Stimulated activated naive B cell treated with anti-CD40 and anti-IgM and Interleukin-4, amounts not matched to agents 10 μg/mL and 1 μg/mL and 100 μg/mL, for 72 hours (primary cell): ENCODE data around the gene KLRF2.
"Not testable (repeated sequence)": the region's sequence is repeated elsewhere in the genome, so short reads cannot be mapped to it uniquely, and the experiment has no call there.

ENCODE experiments used
- ATAC-seq, 2 donors: fragments of 150-1000 bp; cut with Tn5 transposase; replicated peaks; 2 replicates each; pipeline ENCODE4 v1.10.0; 2021; ENCODE audit warnings: moderate library complexity in 1 of 2
- DNase-seq: peaks from one replicate; pipeline ENCODE4 v3.0.0; 2021
- H3K27ac Mint-ChIP-seq: one replicate; pipeline ENCODE4 v1.8.0; 2022; ENCODE audit warnings: mild to moderate bottlenecking, mixed read lengths
- H3K27me3 Mint-ChIP-seq, 2 donors: one replicate each; pipeline ENCODE4 v1.8.0; 2022; ENCODE audit warnings: mixed read lengths in 2 of 2
- H3K36me3 Mint-ChIP-seq, 2 donors: one replicate each; pipeline ENCODE4 v1.8.0; 2022; ENCODE audit warnings: mixed read lengths in 2 of 2, mild to moderate bottlenecking in 1 of 2
- H3K4me1 Mint-ChIP-seq, 2 donors: one replicate each; pipeline ENCODE4 v1.8.0; 2022; ENCODE audit warnings: mixed read lengths in 2 of 2, mild to moderate bottlenecking in 1 of 2
- H3K4me3 Mint-ChIP-seq, 2 donors: one replicate each; pipeline ENCODE4 v1.8.0; 2022; ENCODE audit warnings: mild to moderate bottlenecking in 2 of 2, mixed read lengths in 2 of 2, moderate library complexity in 1 of 2
- H3K9me3 Mint-ChIP-seq, 2 donors: one replicate each; pipeline ENCODE4 v1.8.0; 2022; ENCODE audit warnings: mixed read lengths in 2 of 2, mild to moderate bottlenecking in 1 of 2

Gene KLRF2

GRCh38 chr12:9869307-9870161, 11.8 kb upstream of the KLRF2 start, which contains the start of gene CLEC2B:
Gene CLEC2B (minus strand): TSS chr12:9869354.
- Mint-ChIP-seq H3K4me1 (peaks cover 20 to 51% of the 10 kb centered on the region in 2 donors), H3K36me3 (peaks cover 0 to 4% of the 10 kb centered on the region in 2 donors), H3K9me3 (no peaks in the 10 kb centered on the region), H3K27me3 (no peaks in the 10 kb centered on the region), H3K27ac (peak within 1 kb of the TSS; percentile 99), H3K4me3 (peak within 1 kb of the TSS; percentile 94)
- DNase-seq = no peak
- ATAC-seq = peak; percentile 61 to 67

GRCh38 chr12:9870286-9870866, 10.9 kb upstream of the KLRF2 start:
- H3K36me3 Mint-ChIP-seq = peaks cover 0 to 4% of the 10 kb centered on the region in 2 donors
- no peaks in the 10 kb centered on the region for H3K27me3 Mint-ChIP-seq
- peak overlapping the region; percentile 94 for H3K4me3 Mint-ChIP-seq
- DNase-seq (no peak), ATAC-seq (no peak)
- H3K9me3 Mint-ChIP-seq = peaks cover 0 to 1% of the 10 kb centered on the region in 2 donors
- H3K4me1 Mint-ChIP-seq = peaks cover 18 to 42% of the 10 kb centered on the region in 2 donors
- peak overlapping the region; percentile 99 for H3K27ac Mint-ChIP-seq

- H3K4me1 Mint-ChIP-seq = peaks cover 15 to 27% of the 10 kb centered on the region in 2 donors
- no peaks in the 10 kb centered on the region for H3K27me3 Mint-ChIP-seq
- H3K36me3 Mint-ChIP-seq = no peaks in the 10 kb centered on the region
- H3K27ac Mint-ChIP-seq = no peak overlapping the region
- no peak overlapping the region for H3K4me3 Mint-ChIP-seq
- peaks cover 0 to 1% of the 10 kb centered on the region in 2 donors for H3K9me3 Mint-ChIP-seq
- DNase-seq = no peak
- ATAC-seq = peak; percentile 76 to 80
Measured at GRCh38 chr12:9872162-9872561, 9.1 kb upstream of the KLRF2 start.

- H3K27me3 Mint-ChIP-seq = no peaks in the 10 kb centered on the region
- H3K4me1 Mint-ChIP-seq = peaks cover 15 to 27% of the 10 kb centered on the region in 2 donors
- peak overlapping the region; percentile 27 for H3K27ac Mint-ChIP-seq
- no peaks in the 10 kb centered on the region for H3K36me3 Mint-ChIP-seq
- H3K9me3 Mint-ChIP-seq = peaks cover 0 to 1% of the 10 kb centered on the region in 2 donors
- DNase-seq = no peak
- ATAC-seq = no peak
- no peak overlapping the region for H3K4me3 Mint-ChIP-seq
Measured at GRCh38 chr12:9872742-9873141, 8.5 kb upstream of the KLRF2 start.

GRCh38 chr12:9876120-9876519, 5.2 kb upstream of the KLRF2 start:
- not testable (repeated sequence) for ATAC-seq, H3K27ac Mint-ChIP-seq

GRCh38 chr12:9880532-9881078, 684 bp upstream of the KLRF2 start:
- Mint-ChIP-seq H3K4me1 (peaks cover 2 to 5% of the 10 kb centered on the region in 2 donors), H3K27me3 (no peaks in the 10 kb centered on the region), H3K9me3 (no peaks in the 10 kb centered on the region), H3K4me3 (no peak overlapping the region), H3K36me3 (no peaks in the 10 kb centered on the region), H3K27ac (no peak overlapping the region)
- DNase-seq (no peak), ATAC-seq (no peak)

More at GRCh38 chr12:9876120-9876519, 5.2 kb upstream of the KLRF2 start:
- not testable (repeated sequence) for H3K4me3 Mint-ChIP-seq, DNase-seq, H3K9me3 Mint-ChIP-seq, H3K27me3 Mint-ChIP-seq, H3K36me3 Mint-ChIP-seq
- peaks cover 12 to 24% of the 10 kb centered on the region in 2 donors for H3K4me1 Mint-ChIP-seq

GRCh38 chr12:9881988-9882387, 699 bp downstream of the KLRF2 start:
- ATAC-seq = no peak
- H3K36me3 Mint-ChIP-seq = no peaks in the 10 kb centered on the region
- H3K4me3 Mint-ChIP-seq = no peak overlapping the region

GRCh38 chr12:9883175-9883574, 1.9 kb downstream of the KLRF2 start:
- H3K27me3 Mint-ChIP-seq = no peaks in the 10 kb centered on the region
- DNase-seq = no peak
- no peak for ATAC-seq
- H3K4me1 Mint-ChIP-seq = peaks cover 2 to 5% of the 10 kb centered on the region in 2 donors
- no peaks in the 10 kb centered on the region for H3K9me3 Mint-ChIP-seq
- H3K36me3 Mint-ChIP-seq = no peaks in the 10 kb centered on the region
- no peak overlapping the region for H3K4me3 Mint-ChIP-seq
- no peak overlapping the region for H3K27ac Mint-ChIP-seq

More at GRCh38 chr12:9881988-9882387, 699 bp downstream of the KLRF2 start:
- H3K4me1 Mint-ChIP-seq = peaks cover 2 to 5% of the 10 kb centered on the region in 2 donors
- no peaks in the 10 kb centered on the region for H3K9me3 Mint-ChIP-seq
- H3K27me3 Mint-ChIP-seq = no peaks in the 10 kb centered on the region
- no peak overlapping the region for H3K27ac Mint-ChIP-seq
- DNase-seq = no peak

- no peaks in the 10 kb centered on the region for H3K27me3 Mint-ChIP-seq
- no peaks in the 10 kb centered on the region for H3K4me1 Mint-ChIP-seq
- DNase-seq (no peak), ATAC-seq (no peak)
- no peak overlapping the region for H3K27ac Mint-ChIP-seq
- H3K4me3 Mint-ChIP-seq = no peak overlapping the region
- no peaks in the 10 kb centered on the region for H3K36me3 Mint-ChIP-seq
- H3K9me3 Mint-ChIP-seq = no peaks in the 10 kb centered on the region
Measured at GRCh38 chr12:9888665-9889273, 7.5 kb downstream of the KLRF2 start.

GRCh38 chr12:9895215-9895971, 14.1 kb downstream of the KLRF2 start:
- Mint-ChIP-seq H3K27me3 (peaks cover 0 to 3% of the 10 kb centered on the region in 2 donors), H3K9me3 (no peaks in the 10 kb centered on the region), H3K4me3 (no peak overlapping the region), H3K36me3 (no peaks in the 10 kb centered on the region), H3K4me1 (peaks cover 0 to 3% of the 10 kb centered on the region in 2 donors), H3K27ac (no peak overlapping the region)
- DNase-seq (no peak), ATAC-seq (no peak)

GRCh38 chr12:9897535-9897934, 16.2 kb downstream of the KLRF2 start:
- Mint-ChIP-seq H3K4me3 (no peak overlapping the region), H3K27me3 (peaks cover 0 to 3% of the 10 kb centered on the region in 2 donors), H3K4me1 (peaks cover 0 to 3% of the 10 kb centered on the region in 2 donors), H3K27ac (no peak overlapping the region), H3K36me3 (peaks cover 4 to 5% of the 10 kb centered on the region in 2 donors), H3K9me3 (peaks cover under 1 to 3% of the 10 kb centered on the region in 2 donors)
- DNase-seq = no peak
- no peak for ATAC-seq

- peaks cover 0 to 3% of the 10 kb centered on the region in 2 donors for H3K27me3 Mint-ChIP-seq
- peaks cover 0 to 3% of the 10 kb centered on the region in 2 donors for H3K4me1 Mint-ChIP-seq
- ATAC-seq = no peak
Measured at GRCh38 chr12:9899209-9899608, 17.9 kb downstream of the KLRF2 start.

GRCh38 chr12:9900930-9901329, 19.6 kb downstream of the KLRF2 start:
- Mint-ChIP-seq H3K4me1 (peaks cover 0 to 3% of the 10 kb centered on the region in 2 donors), H3K4me3 (no peak overlapping the region), H3K27me3 (peaks cover 0 to 3% of the 10 kb centered on the region in 2 donors), H3K27ac (no peak overlapping the region), H3K36me3 (peaks cover 7 to 10% of the 10 kb centered on the region in 2 donors), H3K9me3 (peaks cover 7 to 14% of the 10 kb centered on the region in 2 donors)
- DNase-seq = no peak
- no peak for ATAC-seq

More at GRCh38 chr12:9899209-9899608, 17.9 kb downstream of the KLRF2 start:
- H3K4me3 Mint-ChIP-seq = no peak overlapping the region
- H3K9me3 Mint-ChIP-seq = peaks cover 7 to 14% of the 10 kb centered on the region in 2 donors
- peaks cover 7 to 10% of the 10 kb centered on the region in 2 donors for H3K36me3 Mint-ChIP-seq
- H3K27ac Mint-ChIP-seq = no peak overlapping the region
- DNase-seq = no peak
